ENCODE measurements around the gene MBNL2. TPM values are rescaled to one million over a fixed set of nuclear protein-coding genes. Genes with fewer than 3 reads are reported as not detected.

Gene MBNL2
- total RNA-seq, 3 donors from 2014 or later (not counting 1 experiment from before 2014, with no cell fraction given): 30.9 to 38.3 (median 33.1) TPM

DNA sequence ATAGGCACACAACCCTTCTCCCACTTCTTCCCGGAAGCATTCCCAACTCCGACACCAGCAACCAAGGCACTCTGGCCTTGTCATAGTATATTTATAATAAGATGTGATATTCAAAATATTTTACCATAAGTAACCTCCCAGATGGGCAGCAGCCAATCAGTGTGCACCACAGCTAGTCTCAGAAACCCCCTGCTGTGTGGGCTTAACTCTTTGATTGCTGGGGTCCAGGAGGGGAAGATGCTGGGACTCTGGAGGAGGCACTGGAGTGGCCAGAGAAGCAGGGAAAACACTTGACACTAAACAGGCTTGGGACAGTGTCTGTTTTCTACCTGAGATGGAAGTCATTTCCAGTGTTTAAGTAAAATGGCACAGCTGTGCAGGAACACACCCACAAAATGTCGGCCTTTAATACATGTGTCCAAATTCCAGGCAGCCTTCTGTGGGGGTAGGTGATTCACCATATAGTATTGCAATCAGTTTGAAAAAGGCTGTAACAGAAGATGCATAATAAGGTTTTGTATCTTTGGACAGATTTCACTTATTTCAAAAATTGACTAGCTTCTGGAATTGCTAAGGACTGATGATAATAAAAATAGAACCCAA, 100.7 kb downstream of the MBNL2 start:
- no peak overlapping the region for H3K4me3 Mint-ChIP-seq
- 100% methylated on average over 1 of the region's 3 CpGs for WGBS (ENCODE audit: insufficient coverage)
- Histone ChIP-seq H3K4me1 (ENCODE audit: control insufficient read depth, insufficient read depth, low read length) (no peaks in the 10 kb centered on the region), H3K27me3 (ENCODE audit: control insufficient read depth, insufficient read depth, low read length) (no peaks in the 10 kb centered on the region), H3K9me3 (ENCODE audit: control insufficient read depth, insufficient read depth, low read length) (no peaks in the 10 kb centered on the region), H3K27ac (ENCODE audit: low read length) (no peak overlapping the region), H3K4me3 (ENCODE audit: low read length) (no peak overlapping the region), H3K36me3 (ENCODE audit: control insufficient read depth, insufficient read depth, low read length) (peaks cover 2% of the 10 kb centered on the region)
- no peaks in the 10 kb centered on the region for H3K27me3 Mint-ChIP-seq (ENCODE audit: low read depth in 2 of 2)
- TF ChIP-seq, protein P1, sequence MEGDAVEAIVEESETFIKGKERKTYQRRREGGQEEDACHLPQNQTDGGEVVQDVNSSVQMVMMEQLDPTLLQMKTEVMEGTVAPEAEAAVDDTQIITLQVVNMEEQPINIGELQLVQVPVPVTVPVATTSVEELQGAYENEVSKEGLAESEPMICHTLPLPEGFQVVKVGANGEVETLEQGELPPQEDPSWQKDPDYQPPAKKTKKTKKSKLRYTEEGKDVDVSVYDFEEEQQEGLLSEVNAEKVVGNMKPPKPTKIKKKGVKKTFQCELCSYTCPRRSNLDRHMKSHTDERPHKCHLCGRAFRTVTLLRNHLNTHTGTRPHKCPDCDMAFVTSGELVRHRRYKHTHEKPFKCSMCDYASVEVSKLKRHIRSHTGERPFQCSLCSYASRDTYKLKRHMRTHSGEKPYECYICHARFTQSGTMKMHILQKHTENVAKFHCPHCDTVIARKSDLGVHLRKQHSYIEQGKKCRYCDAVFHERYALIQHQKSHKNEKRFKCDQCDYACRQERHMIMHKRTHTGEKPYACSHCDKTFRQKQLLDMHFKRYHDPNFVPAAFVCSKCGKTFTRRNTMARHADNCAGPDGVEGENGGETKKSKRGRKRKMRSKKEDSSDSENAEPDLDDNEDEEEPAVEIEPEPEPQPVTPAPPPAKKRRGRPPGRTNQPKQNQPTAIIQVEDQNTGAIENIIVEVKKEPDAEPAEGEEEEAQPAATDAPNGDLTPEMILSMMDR (IDR thresholded peaks at IDR 0.05): no peak
- intact Hi-C loops (cut with micrococcal nuclease): no loop called here
- ATAC-seq (no peak), DNase-seq (no peak)
- no peaks in the 10 kb centered on the region for H3K36me3 Mint-ChIP-seq
- H3K4me1 Mint-ChIP-seq: peaks cover 24 to 60% of the 10 kb centered on the region in 2 donors
- no peak overlapping the region for H3K27ac Mint-ChIP-seq
- no peaks in the 10 kb centered on the region for H3K9me3 Mint-ChIP-seq

DNA sequence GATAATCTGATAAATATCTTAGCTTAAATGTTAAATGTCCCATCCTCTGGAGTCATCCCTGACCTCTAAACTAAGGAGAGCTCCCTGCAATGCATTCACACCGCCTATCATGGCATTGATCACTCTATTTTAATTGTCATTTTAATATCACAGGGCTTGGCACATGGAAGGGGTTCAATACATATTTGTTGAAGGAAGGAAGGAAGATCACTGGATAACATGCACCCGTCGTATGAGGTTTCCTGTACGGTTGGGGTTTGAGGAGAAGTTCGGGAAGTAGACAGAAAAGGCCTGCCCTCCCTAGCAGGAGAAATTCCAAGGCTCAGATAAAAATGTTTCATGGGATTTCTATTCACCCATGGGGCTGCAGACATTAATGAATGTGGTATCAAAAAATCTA, 102.0 kb downstream of the MBNL2 start:
- DNase-seq: no peak
- Mint-ChIP-seq H3K4me3 (no peak overlapping the region), H3K27me3 (ENCODE audit: low read depth in 2 of 2) (no peaks in the 10 kb centered on the region), H3K36me3 (no peaks in the 10 kb centered on the region), H3K9me3 (no peaks in the 10 kb centered on the region), H3K4me1 (peaks cover 18 to 50% of the 10 kb centered on the region in 2 donors), H3K27ac (no peak overlapping the region)
- no peak overlapping the region for H3K27ac ChIP-seq (ENCODE audit: low read length)
- no peaks in the 10 kb centered on the region for H3K4me1 ChIP-seq (ENCODE audit: control insufficient read depth, insufficient read depth, low read length)
- WGBS (ENCODE audit: insufficient coverage): 98% methylated on average over 5 of the region's 5 CpGs
- no peaks in the 10 kb centered on the region for H3K9me3 ChIP-seq (ENCODE audit: control insufficient read depth, insufficient read depth, low read length)
- no peaks in the 10 kb centered on the region for H3K27me3 ChIP-seq (ENCODE audit: control insufficient read depth, insufficient read depth, low read length)
- H3K36me3 ChIP-seq (ENCODE audit: control insufficient read depth, insufficient read depth, low read length): no peaks in the 10 kb centered on the region
- intact Hi-C loops (cut with micrococcal nuclease): no loop called here
- TF ChIP-seq, protein P1 (IDR thresholded peaks at IDR 0.05): no peak
- ATAC-seq: no peak
- H3K4me3 ChIP-seq (ENCODE audit: low read length): no peak overlapping the region

DNA sequence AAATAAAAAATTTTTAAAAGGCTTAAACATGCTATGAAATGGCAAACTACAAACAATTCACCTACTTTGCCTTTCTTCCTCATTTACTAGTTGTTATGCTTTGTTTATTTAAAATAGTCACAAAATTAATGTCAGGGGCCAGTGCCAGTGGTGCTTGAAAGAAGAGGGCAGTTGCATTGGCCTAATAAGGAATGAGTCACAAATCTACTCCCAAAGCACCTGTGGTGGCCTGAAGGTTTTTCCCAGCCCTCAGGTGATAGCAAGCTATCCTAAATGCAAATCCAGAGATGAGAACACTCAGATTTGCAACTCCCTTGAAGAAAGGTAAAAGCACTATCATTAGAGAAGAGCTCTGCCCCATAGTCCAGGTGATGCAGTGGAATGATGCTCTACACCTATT, 103.6 kb downstream of the MBNL2 start:
- H3K36me3 ChIP-seq (ENCODE audit: control insufficient read depth, insufficient read depth, low read length): no peaks in the 10 kb centered on the region
- Mint-ChIP-seq H3K4me1 (peaks cover 24 to 55% of the 10 kb centered on the region in 2 donors), H3K4me3 (no peak overlapping the region), H3K36me3 (no peaks in the 10 kb centered on the region), H3K27me3 (ENCODE audit: low read depth in 2 of 2) (no peaks in the 10 kb centered on the region), H3K9me3 (no peaks in the 10 kb centered on the region), H3K27ac (no peak overlapping the region)
- TF ChIP-seq, protein P1 (IDR thresholded peaks at IDR 0.05): no peak
- no peak overlapping the region for H3K4me3 ChIP-seq (ENCODE audit: low read length)
- ATAC-seq (no peak), DNase-seq (no peak)
- no peaks in the 10 kb centered on the region for H3K27me3 ChIP-seq (ENCODE audit: control insufficient read depth, insufficient read depth, low read length)
- intact Hi-C loops (cut with micrococcal nuclease): no loop called here
- H3K27ac ChIP-seq (ENCODE audit: low read length): no peak overlapping the region
- no peaks in the 10 kb centered on the region for H3K4me1 ChIP-seq (ENCODE audit: control insufficient read depth, insufficient read depth, low read length)
- no peaks in the 10 kb centered on the region for H3K9me3 ChIP-seq (ENCODE audit: control insufficient read depth, insufficient read depth, low read length)

DNA sequence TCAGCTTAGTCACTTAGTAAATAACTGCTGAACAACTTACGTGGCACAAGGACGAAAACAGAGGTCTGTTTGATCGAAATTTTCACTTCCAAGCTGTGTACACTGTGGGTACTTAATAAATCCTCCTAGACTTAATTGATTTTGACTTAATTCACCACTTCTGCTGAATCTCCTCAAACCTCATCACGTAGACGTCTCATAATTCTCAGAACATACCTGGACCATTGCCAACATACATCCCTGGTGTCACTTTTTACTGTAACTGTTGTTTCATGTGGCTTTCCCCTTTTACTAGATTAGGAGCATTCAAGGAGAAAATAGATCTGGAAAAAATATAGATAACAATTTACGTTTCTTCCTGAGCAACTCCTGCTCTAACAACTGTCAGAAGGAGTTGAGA, 105.0 kb downstream of the MBNL2 start:
- TF ChIP-seq, protein P1 (IDR thresholded peaks at IDR 0.05): no peak
- H3K9me3 Mint-ChIP-seq: no peaks in the 10 kb centered on the region
- no peaks in the 10 kb centered on the region for H3K36me3 Mint-ChIP-seq
- no peak for DNase-seq
- ATAC-seq: no peak
- Histone ChIP-seq H3K4me1 (ENCODE audit: control insufficient read depth, insufficient read depth, low read length) (no peaks in the 10 kb centered on the region), H3K9me3 (ENCODE audit: control insufficient read depth, insufficient read depth, low read length) (no peaks in the 10 kb centered on the region), H3K27me3 (ENCODE audit: control insufficient read depth, insufficient read depth, low read length) (no peaks in the 10 kb centered on the region), H3K27ac (ENCODE audit: low read length) (no peak overlapping the region), H3K36me3 (ENCODE audit: control insufficient read depth, insufficient read depth, low read length) (no peaks in the 10 kb centered on the region), H3K4me3 (ENCODE audit: low read length) (no peak overlapping the region)
- intact Hi-C loops (cut with micrococcal nuclease): no loop called here
- no peak overlapping the region for H3K27ac Mint-ChIP-seq
- 91% methylated on average over 5 of the region's 6 CpGs for WGBS (ENCODE audit: insufficient coverage)
- no peak overlapping the region for H3K4me3 Mint-ChIP-seq
- no peaks in the 10 kb centered on the region for H3K27me3 Mint-ChIP-seq (ENCODE audit: low read depth in 2 of 2)
- H3K4me1 Mint-ChIP-seq: peaks cover 11 to 46% of the 10 kb centered on the region in 2 donors
